NCI-H2029 (cell line): ENCODE data around the gene KRT34.
"Not testable (repeated sequence)": the region's sequence is repeated elsewhere in the genome, so short reads cannot be mapped to it uniquely, and the experiment has no call there.

Source experiments
- DNase-seq: peaks from one replicate; lab custom pipeline; 2025; lab: John Stamatoyannopoulos, UW

The KRT34 gene

DNA sequence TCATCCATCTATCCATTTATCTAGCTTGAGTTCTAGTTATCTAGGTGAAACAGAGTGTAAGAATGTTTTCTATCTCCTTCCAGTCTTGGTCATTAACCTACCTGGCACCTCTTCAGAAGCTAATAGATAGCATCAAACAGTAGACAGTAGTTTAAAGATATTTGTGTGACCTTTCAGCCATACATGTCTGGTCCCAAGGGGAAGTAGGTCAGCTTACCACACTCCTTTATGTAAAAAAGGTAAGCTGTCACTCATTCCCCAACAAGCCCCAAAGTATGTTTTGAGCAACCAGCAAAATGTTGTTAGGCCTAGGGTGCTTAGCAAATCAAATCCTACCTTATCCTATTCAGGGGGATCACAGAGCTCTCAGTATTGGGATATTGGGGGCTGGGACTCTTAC lies 16.0 kb downstream of the KRT34 start:
- no peak for DNase-seq

DNA sequence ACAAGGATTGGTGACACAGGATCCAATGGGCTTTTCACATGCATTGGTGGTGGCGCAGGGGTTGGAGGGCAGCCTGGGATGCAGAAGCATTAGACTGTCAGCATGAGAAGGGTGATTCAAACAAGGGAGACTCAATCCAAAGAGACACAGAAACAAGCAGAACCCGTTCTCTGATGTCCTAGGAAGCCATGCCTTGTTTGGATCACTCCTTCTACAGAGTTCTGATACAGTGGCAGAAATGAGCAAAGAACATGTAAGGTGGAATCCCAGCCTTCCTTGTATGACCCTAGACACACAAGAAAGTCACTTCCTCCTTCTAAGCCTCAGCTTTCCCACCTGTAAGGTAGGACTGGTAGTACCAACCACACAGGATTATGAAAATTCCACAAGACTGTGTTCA lies 18.2 kb downstream of the KRT34 start:
- DNase-seq = no peak

DNA sequence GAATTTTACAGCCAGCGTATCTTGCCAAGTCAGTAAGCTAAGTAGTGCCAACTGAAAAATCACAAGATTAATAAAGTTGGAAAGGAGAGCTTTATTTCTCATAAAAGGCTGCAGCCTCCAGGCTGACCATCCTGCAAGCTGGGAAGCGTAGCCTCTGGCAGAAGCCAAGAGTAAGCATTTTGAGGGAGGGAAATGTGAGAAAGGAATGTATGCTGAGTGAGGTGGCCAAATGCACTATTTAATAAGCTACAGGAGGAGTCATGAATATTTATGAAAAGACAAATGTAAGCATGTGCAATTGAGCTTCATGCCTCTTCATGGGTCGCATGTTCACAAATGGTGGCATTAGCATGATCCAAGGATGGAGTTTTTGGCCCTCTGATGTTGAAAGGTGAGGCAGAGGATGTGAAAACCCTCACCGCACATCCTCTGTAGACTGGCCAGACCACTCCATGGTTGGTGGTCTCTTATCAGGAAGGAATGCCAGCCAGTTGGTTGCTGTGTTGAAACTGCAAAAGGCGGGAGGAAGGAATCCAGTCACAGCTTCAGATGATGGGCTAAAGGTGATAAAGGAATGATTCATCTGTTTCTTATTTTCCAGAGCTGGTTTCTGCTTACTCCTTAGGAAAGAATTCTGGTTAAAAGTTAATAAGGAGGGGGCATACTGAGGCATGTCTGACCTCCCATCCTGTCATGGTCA lies 21.7 kb downstream of the KRT34 start:
- no peak for DNase-seq

DNA sequence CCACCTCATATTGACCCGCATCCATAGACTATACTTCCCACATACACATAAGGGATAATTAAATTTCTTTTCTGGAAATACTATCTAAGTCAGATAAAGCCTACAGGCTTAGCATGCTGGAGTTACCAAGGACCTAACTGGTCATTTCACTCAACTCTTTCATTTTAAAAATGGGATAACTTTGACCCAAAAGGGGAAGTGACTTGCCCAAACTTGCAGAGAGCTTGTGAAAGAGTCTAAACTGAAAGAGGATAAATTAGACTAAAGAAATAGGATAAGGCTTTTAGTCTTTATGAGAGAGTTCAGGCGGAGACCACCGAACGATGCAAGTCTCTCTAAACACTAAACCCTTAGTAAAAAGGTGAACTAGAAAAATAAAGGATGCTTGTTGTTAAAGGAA lies 27.6 kb downstream of the KRT34 start:
- no peak for DNase-seq

DNA sequence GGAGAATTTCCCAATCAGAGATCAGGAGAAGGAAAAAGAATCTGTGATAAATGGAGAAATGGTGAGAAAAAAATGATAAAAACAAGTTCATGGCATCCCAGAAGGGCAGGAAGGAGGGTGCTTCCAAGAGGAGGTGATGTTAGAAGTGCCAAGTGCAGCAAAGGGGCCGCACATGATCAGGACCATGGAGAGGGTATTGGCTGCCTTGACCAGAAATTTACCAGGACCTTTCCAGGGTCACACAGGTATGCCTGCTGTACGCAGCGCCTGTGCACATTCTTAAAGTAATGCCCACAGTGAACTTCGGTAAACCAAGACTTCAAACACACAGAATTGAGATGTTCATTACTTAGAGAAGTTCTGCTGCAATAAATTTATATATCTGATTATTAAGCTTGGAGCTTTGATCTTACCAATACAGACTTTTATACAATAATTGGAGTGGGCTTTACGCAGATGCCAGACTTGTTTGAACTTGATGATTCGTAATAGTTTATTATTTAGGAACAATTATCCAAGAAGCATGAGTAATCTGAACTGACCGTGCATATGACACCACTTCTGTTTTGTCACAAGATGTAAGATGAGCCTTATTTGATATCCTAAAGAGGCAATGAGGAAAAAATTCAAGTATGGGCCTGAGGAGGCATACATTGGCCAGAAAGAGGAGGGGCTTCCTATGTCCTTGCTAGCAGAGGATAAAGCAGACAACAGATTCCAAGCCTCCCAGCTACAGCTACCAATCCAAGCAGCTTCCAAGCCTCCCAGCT lies 29.3 kb downstream of the KRT34 start:
- no peak for DNase-seq

DNA sequence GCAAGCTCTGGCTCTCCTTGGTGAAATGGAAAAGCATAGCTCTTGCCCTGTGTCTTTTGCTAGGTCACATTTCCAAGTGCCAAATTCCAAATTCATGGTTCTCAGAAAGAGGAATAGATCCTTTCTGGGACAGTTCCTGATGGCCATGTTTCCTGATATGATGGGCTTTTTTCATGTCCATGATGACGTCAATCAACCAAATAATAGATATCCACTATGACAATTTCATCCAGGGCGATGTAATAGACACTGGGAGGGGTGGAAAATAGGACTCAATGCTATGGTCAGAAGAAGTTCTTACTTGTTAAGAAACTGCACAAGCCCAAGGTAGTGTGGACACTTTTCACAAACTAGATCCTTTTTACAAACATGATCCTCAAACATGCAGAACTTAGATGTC lies 30.9 kb downstream of the KRT34 start:
- no peak for DNase-seq

DNA sequence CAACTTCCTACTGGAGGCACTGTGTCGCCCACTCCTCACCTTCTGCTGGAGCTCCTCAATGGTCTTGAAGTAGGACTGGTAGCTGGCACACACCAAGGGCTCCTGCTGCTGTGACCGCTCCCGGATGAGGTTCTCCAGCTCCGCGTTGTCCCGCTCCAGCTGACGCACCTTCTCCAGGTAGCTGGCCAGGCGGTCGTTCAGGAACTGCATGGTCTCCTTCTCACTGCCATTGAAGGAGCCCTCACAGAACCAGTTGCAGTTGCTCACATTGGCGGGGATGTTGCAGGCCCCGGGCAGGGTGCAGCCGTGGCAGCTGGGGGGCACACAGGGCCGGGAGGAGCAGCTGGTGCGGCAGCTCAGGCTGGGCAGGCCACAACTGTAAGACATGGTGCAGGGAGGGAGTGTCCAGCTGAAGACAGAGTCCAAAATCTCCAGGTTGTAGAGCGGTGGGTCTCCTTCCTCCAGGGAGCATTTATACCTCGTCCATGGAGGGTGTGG lies 31.7 kb downstream of the KRT34 start, which contains the start of gene KRT33A:
Gene KRT33A, minus strand, starts transcription at position 448 of the 498 bp plus-strand sequence. Its CDS starts 61 bp downstream, at position 387.
- not testable (repeated sequence) for DNase-seq

DNA sequence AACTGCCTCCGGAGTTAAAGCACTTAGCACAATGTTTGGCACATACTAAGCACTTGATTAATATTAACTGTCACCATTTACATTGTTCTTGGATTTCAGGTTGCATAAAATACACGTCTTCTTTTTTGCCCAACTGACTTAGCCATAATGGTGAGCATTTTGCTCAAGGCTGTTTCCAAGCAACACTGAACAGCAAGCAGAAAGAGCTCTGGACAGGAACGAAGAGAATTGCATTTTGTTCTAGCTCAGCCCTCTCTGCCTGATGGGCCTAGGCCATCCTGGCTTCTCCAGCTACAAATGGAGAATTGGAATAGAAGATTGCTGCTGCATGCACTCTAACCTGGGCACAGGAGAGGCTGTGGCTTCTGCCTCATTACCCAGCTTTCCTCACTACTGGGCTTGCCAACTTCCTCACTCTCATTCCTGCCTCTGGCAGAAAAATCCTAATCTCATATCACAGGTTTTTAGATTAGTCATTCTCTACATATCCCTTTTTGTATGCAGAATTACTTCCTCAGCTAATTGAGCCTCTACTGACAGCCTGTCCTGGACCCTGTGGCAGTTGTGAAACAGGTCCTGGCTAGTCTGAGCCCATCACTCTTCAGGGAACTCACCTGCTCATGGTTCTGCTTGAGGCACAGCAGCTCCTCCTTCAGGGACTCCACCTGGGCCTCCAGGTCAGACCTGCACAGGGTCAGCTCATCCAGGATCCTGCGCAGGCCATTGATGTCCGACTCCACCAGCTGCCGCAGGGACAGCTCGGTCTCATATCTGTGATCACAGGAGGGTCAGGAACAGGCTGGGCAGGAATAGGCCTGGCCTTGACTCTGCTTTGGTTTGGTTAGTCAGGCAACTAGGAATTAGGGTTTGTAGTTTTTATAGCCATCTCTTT lies 34.0 kb downstream of the KRT34 start:
- no peak for DNase-seq

DNA sequence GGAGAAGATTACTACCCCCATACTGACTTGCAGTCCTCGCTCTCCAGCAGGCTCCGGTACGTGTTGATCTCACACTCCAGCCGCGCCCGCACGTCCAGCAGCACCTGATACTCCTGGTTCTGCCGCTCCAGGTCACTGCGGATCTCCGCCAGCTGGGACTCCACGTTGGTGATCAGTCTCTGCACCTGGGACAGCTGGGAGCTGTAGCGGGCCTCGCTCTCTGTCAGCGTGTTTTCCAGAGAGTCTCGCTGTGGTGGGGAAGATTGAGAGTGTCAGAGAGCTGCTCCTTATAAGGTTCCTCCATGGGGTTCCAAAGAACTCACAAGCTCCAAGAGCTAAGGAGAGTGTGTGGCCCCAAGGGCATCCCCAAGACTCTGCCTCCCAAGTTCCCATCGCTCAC lies 35.7 kb downstream of the KRT34 start:
- not testable (repeated sequence) for DNase-seq

DNA sequence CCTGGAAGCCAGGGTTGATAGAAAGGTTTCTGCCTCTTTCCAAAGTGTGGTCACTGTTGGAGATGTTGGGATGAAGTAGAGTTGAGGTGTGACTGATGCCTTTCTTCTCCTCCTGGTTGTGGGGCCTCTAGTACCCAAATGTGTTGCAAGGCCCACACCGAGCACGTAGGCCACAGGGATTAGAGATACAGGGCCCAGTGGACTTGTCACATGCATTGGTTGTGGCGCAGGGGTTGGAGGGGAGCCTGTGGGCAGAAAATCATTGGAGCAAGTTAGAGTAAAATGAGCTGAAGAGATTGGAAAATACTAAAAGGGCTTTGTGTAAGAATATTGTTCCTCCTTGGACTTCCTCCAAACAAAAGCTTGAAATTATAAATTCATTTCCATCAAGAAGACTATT lies 36.1 kb downstream of the KRT34 start:
- no peak for DNase-seq

DNA sequence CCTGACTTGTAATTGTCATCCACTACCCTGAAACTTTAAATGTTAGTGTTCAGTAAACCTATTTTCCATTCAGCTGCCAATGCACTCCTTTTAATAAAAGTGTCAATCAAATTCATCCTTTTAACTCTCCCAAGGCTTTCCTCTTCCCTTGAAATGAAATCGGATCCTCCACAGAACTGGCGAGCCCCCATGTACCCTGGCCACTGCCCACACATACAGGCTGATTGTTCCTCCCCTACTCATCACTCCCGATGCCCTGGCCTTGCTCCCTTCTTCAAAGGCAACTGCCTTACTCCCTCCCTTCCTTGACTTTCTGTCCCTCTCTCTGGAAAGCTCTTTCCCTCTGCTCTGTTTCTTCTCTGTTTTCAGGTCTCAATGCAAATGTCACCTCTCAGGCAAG lies 39.1 kb downstream of the KRT34 start:
- DNase-seq = no peak

DNA sequence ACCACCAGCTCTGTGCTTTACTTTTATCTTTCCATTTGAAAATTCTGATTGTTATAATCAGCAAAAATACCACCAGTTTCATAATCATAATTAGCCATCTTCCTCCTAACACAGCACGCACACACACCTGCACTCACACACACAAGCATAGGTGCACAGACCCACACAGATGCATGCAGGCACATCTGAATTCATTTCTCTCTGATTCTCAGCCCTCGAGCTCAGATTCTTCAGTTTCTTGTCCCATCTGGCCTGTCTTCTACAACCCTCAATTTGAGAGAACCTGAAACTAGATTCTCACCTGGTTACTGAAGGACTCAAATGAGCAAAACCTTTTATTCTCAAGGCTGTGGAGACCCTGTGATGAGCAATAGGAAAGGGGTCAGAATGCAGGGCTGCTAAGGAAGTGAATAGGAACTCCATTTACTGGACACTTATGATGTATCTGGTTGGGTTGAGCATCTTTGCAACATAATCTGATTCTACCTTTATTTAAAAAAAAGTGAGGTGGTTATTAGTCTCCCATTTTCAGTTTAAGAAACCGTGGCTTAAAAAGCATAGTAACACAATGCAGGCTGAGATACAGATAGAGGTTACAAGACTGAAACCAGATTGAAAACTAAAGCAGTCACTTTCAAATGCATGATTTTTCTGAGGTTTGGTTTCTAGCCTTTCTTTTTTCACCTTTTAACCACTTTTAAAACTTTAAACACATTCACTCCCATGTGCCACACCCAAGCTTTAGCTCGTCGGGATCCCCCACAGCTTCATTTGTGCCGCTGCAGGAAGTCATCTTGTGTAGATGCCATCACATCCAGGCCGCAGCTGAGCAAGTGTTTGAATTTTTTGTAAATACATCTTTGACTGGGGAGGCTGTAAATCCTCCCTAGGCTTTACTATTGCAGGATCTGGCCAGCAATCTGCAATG lies 40.9 kb downstream of the KRT34 start:
- no peak for DNase-seq

DNA sequence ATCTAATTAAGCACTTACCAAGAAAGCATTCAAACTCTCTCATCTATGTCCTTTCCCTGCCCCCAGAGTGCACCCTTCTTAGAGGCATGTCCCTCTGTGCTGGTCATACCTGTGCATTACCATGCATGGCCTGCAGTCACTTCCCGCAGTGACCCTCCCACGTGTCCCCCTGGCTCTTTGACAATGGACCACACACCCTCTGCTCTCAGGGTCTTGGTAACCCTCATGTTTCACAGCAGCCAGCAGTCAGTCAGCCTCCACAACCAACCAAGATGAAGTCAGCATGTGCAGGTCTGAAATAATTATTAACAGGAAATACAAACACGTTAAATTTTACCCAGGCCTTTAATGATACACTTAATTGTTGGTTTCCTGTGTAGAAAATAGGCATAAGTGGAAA lies 41.6 kb downstream of the KRT34 start:
- no peak for DNase-seq

DNA sequence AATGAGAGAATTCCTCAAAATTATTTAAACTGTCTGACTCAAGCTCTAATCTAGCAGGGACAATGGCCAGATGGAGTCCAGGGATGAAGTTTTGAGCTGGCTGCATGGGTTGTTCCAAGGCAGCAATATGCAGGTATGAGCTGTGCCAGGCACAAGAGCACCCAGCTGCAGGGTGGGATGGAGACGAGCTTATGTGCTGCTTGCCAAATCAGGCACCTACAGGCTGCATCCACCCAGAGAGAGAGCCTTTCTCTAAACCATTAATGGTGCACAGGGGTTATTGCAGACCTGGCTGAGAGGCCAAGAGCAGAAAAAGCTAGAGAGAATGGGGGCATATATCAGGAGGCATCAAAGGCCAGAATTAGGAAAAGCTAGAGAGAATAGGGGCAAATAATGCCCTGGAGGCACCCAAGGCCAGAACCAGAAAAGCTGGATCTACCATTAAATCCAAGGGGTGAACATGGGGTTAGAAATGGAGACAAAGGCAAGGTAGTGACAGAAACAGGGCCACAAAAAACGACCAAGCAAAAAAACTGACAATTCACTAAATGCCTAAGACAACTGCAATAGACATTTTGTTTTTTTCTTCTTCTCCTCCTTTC lies 42.4 kb downstream of the KRT34 start:
- DNase-seq = no peak

DNA sequence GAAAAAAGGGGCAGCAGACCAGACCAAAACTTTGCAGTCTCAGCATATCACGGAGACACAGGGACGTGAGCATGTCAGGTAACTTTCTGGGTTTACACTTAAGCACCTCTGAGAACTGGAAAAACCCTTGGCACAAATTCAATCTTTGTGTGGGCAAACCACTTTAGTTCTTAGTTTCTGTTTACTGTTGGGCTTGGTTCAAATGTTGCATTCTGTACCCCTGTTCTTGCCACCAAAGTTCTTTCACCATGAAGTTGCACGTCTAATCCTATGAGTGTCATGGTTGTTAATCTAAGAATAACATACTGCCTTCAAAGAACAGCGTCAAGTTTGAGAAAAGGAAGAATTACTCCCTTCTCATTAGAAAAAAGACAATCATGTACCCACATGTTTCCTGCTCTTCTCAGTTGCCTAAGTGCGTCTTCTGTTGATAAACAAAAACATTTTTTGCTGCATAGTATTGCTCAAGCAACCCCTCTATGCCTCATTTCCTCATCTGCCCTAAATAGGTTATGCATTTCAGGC lies 43.1 kb downstream of the KRT34 start:
- DNase-seq = no peak

DNA sequence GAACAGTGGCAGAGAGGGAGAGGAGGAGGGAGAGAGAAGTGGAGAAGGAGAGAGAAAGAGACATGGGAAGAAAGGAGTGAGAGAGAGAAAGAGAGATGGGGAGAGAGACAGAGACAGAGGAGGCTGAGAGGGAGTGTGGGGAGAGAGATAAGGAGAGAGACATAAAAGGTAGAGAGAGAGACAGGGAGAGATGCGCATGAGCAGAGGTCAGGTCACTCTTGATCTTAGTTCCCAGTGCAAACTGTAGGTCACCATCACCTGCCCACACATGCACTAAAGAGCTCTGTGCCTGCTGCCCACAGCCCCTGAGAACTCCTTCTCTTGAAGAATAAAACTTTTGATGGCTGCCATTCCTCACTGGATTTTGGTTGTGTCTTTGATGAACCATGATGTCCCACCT lies 46.4 kb downstream of the KRT34 start:
- no peak for DNase-seq

DNA sequence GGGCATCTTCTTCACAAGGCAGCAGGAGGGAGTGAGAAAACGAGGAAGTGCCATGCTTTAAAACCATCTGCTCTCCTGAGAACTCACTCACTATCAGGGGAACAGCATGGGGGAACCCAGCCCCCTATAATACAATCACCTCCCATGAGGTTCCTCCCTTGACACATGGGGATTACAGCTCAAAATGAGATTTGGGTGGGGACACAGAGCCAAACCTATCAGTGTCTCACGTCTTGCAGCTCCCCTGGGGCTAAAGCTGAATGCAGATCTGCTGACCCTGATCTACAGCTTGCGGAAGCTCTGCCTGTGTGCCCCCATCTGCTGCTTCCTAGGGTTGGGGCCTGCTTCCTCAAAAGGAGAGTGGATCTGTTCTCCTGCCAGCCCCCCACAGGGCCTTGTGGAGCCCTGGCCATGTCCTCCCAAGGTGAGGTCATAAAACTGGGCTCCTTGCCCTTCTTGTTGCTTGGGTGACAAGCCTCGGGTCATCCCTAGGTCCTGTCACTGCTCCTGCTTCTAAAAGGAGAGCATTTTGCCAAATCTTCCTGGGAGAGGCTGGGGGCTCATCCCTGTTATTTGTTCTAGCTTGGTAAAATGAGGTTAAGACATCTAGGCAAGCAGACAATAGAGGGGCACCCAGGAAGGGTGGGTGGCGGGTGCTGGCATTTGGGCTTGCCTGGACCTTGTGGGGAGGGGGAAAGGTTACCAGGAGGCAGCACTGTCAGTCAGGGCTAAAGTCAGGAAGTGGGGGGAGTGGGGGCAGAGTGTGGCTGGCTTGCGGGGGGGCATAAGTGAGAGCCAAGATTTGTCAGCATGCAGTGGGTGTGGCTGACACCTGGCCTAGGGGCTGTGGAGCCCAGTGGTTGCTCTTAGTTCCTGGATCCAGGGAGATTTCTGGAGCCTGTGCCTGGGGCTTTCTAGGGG lies 47.5 kb downstream of the KRT34 start:
- DNase-seq = no peak

DNA sequence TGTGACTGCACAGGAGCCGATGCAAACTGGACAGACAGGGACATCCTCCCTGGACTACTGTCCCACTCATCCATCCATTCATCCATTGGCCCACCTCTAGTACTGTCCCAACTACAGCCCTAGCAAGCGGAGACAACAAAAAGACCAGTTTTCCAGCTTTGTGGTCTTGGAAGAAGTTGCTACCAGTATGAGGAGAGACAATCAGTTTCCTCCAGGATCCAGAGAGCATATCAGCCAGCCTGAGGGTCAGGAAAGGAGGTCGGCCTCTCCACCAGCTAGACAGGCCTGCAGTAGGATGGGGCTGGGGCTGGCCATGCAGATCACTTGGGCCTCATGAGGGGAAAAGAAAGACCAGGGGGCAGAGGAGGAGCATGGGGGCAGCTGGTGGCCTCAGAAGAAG lies 48.3 kb downstream of the KRT34 start:
- no peak for DNase-seq

DNA sequence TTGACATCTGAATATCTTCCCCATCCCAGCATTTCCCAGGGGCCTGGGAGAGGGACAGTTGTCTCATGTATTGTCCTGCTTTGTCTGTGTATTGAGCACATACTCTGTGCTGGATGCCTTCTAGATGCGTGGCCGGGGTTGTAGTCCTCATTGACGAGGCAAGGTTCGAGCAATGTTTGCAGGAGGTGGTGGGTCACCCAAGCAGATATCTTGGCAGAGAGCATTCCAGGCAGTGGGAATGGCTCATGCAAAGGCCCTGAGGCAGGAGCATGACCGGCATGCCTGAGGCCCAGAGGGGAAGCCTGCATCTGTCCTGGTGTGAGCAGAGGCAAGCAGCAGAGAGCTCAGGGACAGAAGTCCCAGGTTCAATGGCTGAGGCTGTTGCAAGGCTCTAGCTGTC lies 49.0 kb downstream of the KRT34 start:
- no peak for DNase-seq

DNA sequence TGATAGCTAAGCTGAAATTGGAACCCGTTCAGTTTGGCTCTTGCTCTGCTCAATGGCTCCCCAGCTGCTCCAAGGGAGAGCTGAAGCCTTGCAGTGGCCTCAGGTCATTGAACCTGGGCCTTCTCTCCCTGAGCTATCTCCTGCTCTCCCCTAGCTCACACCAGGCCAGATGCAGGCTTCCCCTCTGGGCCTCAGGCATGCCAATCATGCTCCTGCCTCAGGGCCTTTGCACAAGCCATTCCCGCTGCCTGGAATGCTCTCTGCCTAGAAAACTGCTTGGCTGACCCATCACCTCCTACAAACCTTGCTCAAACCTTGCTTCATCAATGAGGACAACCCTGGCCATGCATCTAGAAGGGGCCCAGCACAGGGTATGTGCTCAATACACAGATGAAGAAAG lies 49.9 kb downstream of the KRT34 start:
- no peak for DNase-seq
